Psoas muscle (tissue), 8 donors: ENCODE measurements around the gene GLTPD2. TPM values are rescaled to one million over a fixed set of nuclear protein-coding genes. Genes with fewer than 3 reads are reported as not detected.

ENCODE experiments used
- ATAC-seq, 4 donors: fragments of 200-7000 bp; cut with Tn5 transposase; one replicate each; pipeline ENCODE4 v1.9.1; 2020; ENCODE audit warnings: moderate library complexity in 3 of 4, mild to moderate bottlenecking in 2 of 4
- DNase-seq, 2 donors: peaks; one replicate each; pipeline ENCODE4 v3.0.0-alpha.2; 2020
- H3K27ac ChIP-seq: fragments of 200-600 bp; one replicate; pipeline ENCODE4 v1.8.0; 2022
- H3K27me3 ChIP-seq, 3 donors: fragments of 200-600 bp in 1 of 3; one replicate each; pipeline versions ENCODE4 v1.6.1 to v1.8.0; 2013 to 2022; ENCODE audit warnings: low read length in 2 of 3, mild to moderate bottlenecking in 2 of 3, moderate library complexity in 1 of 3; ENCODE audit not compliant: insufficient read depth in 3 of 3
- H3K36me3 ChIP-seq, 2 donors: fragments of 200-600 bp in 1 of 2; one replicate each; pipeline versions ENCODE4 v1.6.1 to v1.8.0; 2013 to 2022; ENCODE audit warnings: low read depth in 1 of 2, mild to moderate bottlenecking in 1 of 2, moderate library complexity in 1 of 2; ENCODE audit not compliant: insufficient read depth in 1 of 2
- H3K4me1 ChIP-seq: fragments of 200-600 bp; one replicate; pipeline ENCODE4 v1.8.0; 2022
- H3K4me3 ChIP-seq: fragments of 200-600 bp; one replicate; pipeline ENCODE4 v1.8.0; 2022; ENCODE audit warnings: mild to moderate bottlenecking
- H3K9me3 ChIP-seq: fragments of 200-600 bp; one replicate; pipeline ENCODE4 v1.8.0; 2022
- WGBS, 3 donors: extraction: QIAGEN DNeasy Blood & Tissue Kit; methylation state at CpG; one replicate each; pipeline versions ENCODE4 v1.1.6 to v1.1.7; 2013; 5-methylcytosine and 5-hydroxymethylcytosine counted together
- intact Hi-C, 2 donors: fragments of 100-400 bp; cut with DNase I; formaldehyde crosslinking; loops; one replicate each; pipeline versions ENCODE4 v1.11.0 to v1.14.2; 2022
- polyA plus RNA-seq, 3 donors: library from polyadenylated mRNA; stranded (reverse); fragments of 200-250 nt; gene quantifications; one replicate each; pipeline ENCODE4 v1.2.3, GENCODE V29; 2013
- total RNA-seq, 4 donors: library from RNA; stranded (reverse); fragmentation: NEBNext Ultra II Directional in 2 of 4; extraction: Animal tissue kit (Norgen Biotek cat#: 25700) in 2 of 4; gene quantifications; one replicate each; pipeline versions ENCODE4 v1.2.1 to v1.2.4, GENCODE V29; 2021 to 2023
- TF ChIP-seq, protein P1 (sequence below): fragments of 200-600 bp; IDR thresholded peaks from one replicate; pipeline ENCODE4 v1.8.0; 2022; ENCODE audit warnings: antibody characterized with exemption
- donor health status: healthy with polysubstance abuse.
- donor health status: DM: no; HTN: no; CAD: no; lungs with moderate emphysema.
- donor health status: Bipolar disorder and iron deficiency.
- donor health status: healthy.
- donor health status: DM: yes; HTN: yes; CAD: no.
- donor health status: DM: no; HTN: no; CAD: no.
- donor health status: DM: no; HTN: no; CAD: no.
- donor health status: DM: yes; HTN: yes; CAD: no.

GLTPD2 gene
- total and polyA plus RNA-seq, 7 donors, result not detected

DNA sequence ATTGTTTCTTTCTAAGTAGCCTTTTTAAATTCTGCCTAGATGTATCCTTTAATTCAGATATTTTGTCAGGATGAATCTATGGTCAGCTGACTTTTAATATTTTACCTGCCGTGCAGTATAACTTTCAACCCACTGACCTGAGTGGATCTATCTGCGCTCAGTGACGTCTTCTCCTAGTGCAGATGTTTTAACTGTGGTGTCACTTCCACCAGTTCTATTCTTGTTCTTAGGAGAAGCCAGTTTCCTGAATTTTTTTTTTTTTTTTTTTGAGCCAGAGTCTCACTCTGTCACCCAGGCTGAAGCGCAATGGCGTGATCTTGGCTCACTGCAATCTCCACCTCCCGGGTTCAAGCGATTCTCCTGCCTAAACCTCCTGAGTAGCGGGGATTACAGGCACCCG is 22.0 kb upstream of the GLTPD2 start:
- Histone ChIP-seq H3K4me3 (no peak overlapping the region), H3K9me3 (no peaks in the 10 kb centered on the region), H3K4me1 (no peaks in the 10 kb centered on the region), H3K27ac (no peak overlapping the region), H3K36me3 (no peaks in the 10 kb centered on the region), H3K27me3 (peaks cover 0 to 7% (median 0%) of the 10 kb centered on the region in 3 donors)
- intact Hi-C loops, result no loop called here
- DNase-seq (no peak), ATAC-seq (no peak)
- TF ChIP-seq, protein P1, sequence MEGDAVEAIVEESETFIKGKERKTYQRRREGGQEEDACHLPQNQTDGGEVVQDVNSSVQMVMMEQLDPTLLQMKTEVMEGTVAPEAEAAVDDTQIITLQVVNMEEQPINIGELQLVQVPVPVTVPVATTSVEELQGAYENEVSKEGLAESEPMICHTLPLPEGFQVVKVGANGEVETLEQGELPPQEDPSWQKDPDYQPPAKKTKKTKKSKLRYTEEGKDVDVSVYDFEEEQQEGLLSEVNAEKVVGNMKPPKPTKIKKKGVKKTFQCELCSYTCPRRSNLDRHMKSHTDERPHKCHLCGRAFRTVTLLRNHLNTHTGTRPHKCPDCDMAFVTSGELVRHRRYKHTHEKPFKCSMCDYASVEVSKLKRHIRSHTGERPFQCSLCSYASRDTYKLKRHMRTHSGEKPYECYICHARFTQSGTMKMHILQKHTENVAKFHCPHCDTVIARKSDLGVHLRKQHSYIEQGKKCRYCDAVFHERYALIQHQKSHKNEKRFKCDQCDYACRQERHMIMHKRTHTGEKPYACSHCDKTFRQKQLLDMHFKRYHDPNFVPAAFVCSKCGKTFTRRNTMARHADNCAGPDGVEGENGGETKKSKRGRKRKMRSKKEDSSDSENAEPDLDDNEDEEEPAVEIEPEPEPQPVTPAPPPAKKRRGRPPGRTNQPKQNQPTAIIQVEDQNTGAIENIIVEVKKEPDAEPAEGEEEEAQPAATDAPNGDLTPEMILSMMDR, result no peak
- WGBS, 3 donors, result 75 to 79% (median 78%) methylated on average over 9 of the region's 9 CpGs

DNA sequence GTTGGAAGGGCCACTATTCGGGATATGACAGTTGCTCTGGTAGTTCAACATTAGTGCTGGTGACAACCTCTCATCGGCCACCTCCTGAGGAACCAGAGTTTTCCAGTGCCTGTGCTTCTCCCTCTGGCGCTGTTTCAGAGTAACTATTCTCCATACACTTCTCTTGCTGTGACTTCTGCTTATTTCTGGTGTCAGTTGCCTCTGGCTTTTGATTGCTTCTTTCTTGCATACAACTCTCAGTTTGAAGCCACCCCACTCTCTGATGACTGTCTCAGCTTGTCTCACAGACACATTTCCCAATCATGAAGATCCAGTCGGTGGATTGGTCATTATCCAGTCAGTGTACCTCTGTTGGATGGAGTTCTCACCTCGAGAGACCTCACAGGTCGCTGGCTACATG is 20.5 kb upstream of the GLTPD2 start:
- DNase-seq (no peak), ATAC-seq (no peak)
- Histone ChIP-seq H3K4me3 (no peak overlapping the region), H3K27ac (no peak overlapping the region), H3K4me1 (no peaks in the 10 kb centered on the region), H3K27me3 (peaks cover 0 to 13% (median 3%) of the 10 kb centered on the region in 3 donors), H3K36me3 (no peaks in the 10 kb centered on the region), H3K9me3 (no peaks in the 10 kb centered on the region)
- TF ChIP-seq, protein P1, result no peak
- intact Hi-C loops, result no loop called here
- WGBS, 3 donors, result 78 to 81% (median 80%) methylated on average over 6 of the region's 6 CpGs

DNA sequence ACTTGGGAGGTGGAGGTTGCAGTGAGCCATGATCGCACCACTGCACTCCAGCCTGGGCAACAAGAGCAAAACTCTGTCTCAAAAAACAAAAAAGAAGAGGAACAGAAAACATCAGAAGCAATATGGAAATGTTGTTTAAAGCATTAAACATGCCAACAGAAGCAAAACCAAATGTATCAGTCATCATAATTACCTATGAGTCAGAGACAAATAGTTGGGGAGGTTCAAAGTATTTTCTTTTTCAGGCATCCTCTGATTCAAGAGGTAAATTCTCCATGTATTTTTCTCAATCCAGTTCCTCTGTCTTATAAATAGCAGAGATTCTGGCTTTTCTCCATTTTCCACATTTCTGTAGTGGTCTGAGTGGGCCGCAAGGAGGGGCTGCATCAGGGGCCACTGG is 19.1 kb upstream of the GLTPD2 start:
- DNase-seq, result no peak
- intact Hi-C loops, result no loop called here
- no peaks in the 10 kb centered on the region for H3K9me3 ChIP-seq

DNA sequence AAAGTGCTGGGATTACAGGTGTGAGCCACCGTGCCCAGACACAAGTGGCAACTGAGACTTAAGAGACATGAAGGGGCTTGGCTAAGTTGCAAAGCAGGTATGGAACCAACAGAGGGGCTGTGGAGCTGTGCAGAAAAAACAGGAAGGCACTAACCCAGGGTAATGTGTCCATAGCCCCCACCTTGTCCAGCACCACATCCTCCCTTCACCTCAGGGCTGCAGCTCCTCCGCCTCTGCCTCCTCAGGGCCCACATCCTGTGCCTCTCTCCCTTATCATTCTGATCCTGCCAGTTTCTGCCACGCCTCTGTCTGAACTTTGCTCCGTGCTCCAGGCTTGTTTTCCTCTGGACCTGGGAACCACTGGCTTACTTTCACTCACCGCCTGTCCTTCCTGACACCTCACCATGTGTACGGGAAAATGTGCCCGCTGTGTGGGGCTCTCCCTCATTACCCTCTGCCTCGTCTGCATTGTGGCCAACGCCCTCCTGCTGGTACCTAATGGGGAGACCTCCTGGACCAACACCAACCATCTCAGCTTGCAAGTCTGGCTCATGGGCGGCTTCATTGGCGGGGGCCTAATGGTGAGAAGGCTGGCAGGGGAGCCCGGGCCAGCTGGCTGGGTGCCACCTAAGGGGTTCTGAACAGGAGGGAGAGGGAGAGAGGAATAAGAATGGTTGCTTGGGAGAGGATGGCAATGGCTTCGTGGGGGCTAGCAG is 17.1 kb upstream of the GLTPD2 start, which contains the start of gene TM4SF5:
Gene TM4SF5, plus strand, starts transcription at position 368 of the 716 bp plus-strand sequence. Its CDS starts 37 bp downstream, at position 405.
- no peak within 1 kb of the TSS for H3K27ac ChIP-seq
- intact Hi-C loops, result no loop called here
- TF ChIP-seq, protein P1, result no peak
- 39 to 41% (median 39%) methylated on average over 13 of the region's 13 CpGs for WGBS, 3 donors
- no peaks in the 10 kb centered on the region for H3K4me1 ChIP-seq
- no peaks in the 10 kb centered on the region for H3K9me3 ChIP-seq
- H3K36me3 ChIP-seq, result no peaks in the 10 kb centered on the region
- no peak within 1 kb of the TSS for H3K4me3 ChIP-seq
- DNase-seq (no peak), ATAC-seq (no peak)
- H3K27me3 ChIP-seq, result peaks cover 0 to 25% (median 3%) of the 10 kb centered on the region in 3 donors

More for the DNA sequence above, 19.1 kb upstream of the GLTPD2 start:
- no peak overlapping the region for H3K4me3 ChIP-seq
- H3K27ac ChIP-seq, result no peak overlapping the region
- 91 to 94% (median 93%) methylated on average over 2 of the region's 2 CpGs for WGBS, 3 donors
- peaks cover 0 to 25% (median 3%) of the 10 kb centered on the region in 3 donors for H3K27me3 ChIP-seq
- TF ChIP-seq, protein P1, result no peak
- no peaks in the 10 kb centered on the region for H3K4me1 ChIP-seq
- H3K36me3 ChIP-seq, result no peaks in the 10 kb centered on the region
- ATAC-seq, result no peak
